ENCODE results near the gene SLC25A21. TPM values are rescaled to one million over a fixed set of nuclear protein-coding genes. Genes with fewer than 3 reads are reported as not detected.

The SLC25A21 gene
- total RNA-seq, 6 experiments from 2014 or later = 0.09 to 0.37 (median 0.18) TPM; not detected in 1

- no peaks in the 10 kb centered on the region for H3K4me1 ChIP-seq
- DNase-seq = no peak
- WGBS (ENCODE audit: insufficient coverage, low coverage, low lambda C conversion rate, missing lambda C conversion rate) = 73% methylated on average over 3 of the region's 3 CpGs
- H3K4me3 ChIP-seq = no peak overlapping the region
- no peaks in the 10 kb centered on the region for H3K9me3 ChIP-seq
- TF ChIP-seq POLR2A (IDR thresholded peaks at IDR 0.05) = no peak
- no peak for TF ChIP-seq CTCF (IDR thresholded peaks at IDR 0.05)
- ATAC-seq = no peak
- no peaks in the 10 kb centered on the region for H3K27me3 ChIP-seq
- intact Hi-C loops (cut with DNase I) = no loop called here
- H3K27ac ChIP-seq = no peak overlapping the region
- H3K36me3 ChIP-seq = no peaks in the 10 kb centered on the region
Measured at GRCh38 chr14:36989806-36990205, 182.6 kb downstream of the SLC25A21 start.

- no peak for ATAC-seq
- no peak overlapping the region for H3K4me3 ChIP-seq
- 100% methylated on average over 1 of the region's 1 CpG for WGBS (ENCODE audit: insufficient coverage, low coverage, low lambda C conversion rate, missing lambda C conversion rate)
- no peaks in the 10 kb centered on the region for H3K27me3 ChIP-seq
- no peak for TF ChIP-seq POLR2A (IDR thresholded peaks at IDR 0.05)
- TF ChIP-seq CTCF (IDR thresholded peaks at IDR 0.05) = no peak
- H3K4me1 ChIP-seq = no peaks in the 10 kb centered on the region
- no peak for DNase-seq
- H3K9me3 ChIP-seq = no peaks in the 10 kb centered on the region
- H3K36me3 ChIP-seq = no peaks in the 10 kb centered on the region
- intact Hi-C loops (cut with DNase I) = no loop called here
- no peak overlapping the region for H3K27ac ChIP-seq
Measured at GRCh38 chr14:36988989-36989388, 183.4 kb downstream of the SLC25A21 start.

- Histone ChIP-seq H3K4me3 (no peak overlapping the region), H3K27me3 (no peaks in the 10 kb centered on the region), H3K4me1 (no peaks in the 10 kb centered on the region), H3K27ac (no peak overlapping the region), H3K36me3 (no peaks in the 10 kb centered on the region), H3K9me3 (no peaks in the 10 kb centered on the region)
- no peak for DNase-seq
- ATAC-seq = no peak
- TF ChIP-seq POLR2A (IDR thresholded peaks at IDR 0.05) (no peak), CTCF (IDR thresholded peaks at IDR 0.05) (no peak)
- intact Hi-C loops (cut with DNase I) = no loop called here
- 36% methylated on average over 1 of the region's 1 CpG for WGBS (ENCODE audit: insufficient coverage, low coverage, low lambda C conversion rate, missing lambda C conversion rate)
Measured at GRCh38 chr14:36988568-36988967, 183.8 kb downstream of the SLC25A21 start.

GRCh38 chr14:36986407-36986806 is 186.0 kb downstream of the SLC25A21 start:
- no peak overlapping the region for H3K27ac ChIP-seq
- H3K4me1 ChIP-seq = no peaks in the 10 kb centered on the region
- H3K4me3 ChIP-seq = no peak overlapping the region
- H3K27me3 ChIP-seq = no peaks in the 10 kb centered on the region
- H3K36me3 ChIP-seq = no peaks in the 10 kb centered on the region
- TF ChIP-seq POLR2A (IDR thresholded peaks at IDR 0.05) = no peak
- no peak for TF ChIP-seq CTCF (IDR thresholded peaks at IDR 0.05)
- DNase-seq (no peak), ATAC-seq (no peak)
- no peaks in the 10 kb centered on the region for H3K9me3 ChIP-seq
- 61% methylated on average over 2 of the region's 2 CpGs for WGBS (ENCODE audit: insufficient coverage, low coverage, low lambda C conversion rate, missing lambda C conversion rate)
- intact Hi-C loops (cut with DNase I) = no loop called here
